Caco-2 (cell line): Measurements from ENCODE around the gene TUBB2B. TPM values are rescaled to one million over a fixed set of nuclear protein-coding genes. Genes with fewer than 3 reads are reported as not detected.
A peak's percentile ranks its signal among the peaks of the same experiment; 100 is the strongest.

ENCODE experiments used
- BruUV-seq: library from RNA; stranded (reverse); fragments of 400-500 nt; replicated peaks from 2 replicates; lab custom pipeline; 2021; lab: Mats Ljungman, UMichigan
- CTCF ChIA-PET: fragments of 300-600 bp; sonication (Branson Sonifier 250); formaldehyde crosslinking; loops from one replicate; lab custom pipeline; 2022; ENCODE audit warnings: antibody characterized with exemption; lab: Charles Lee
- POLR2A ChIA-PET: fragments of 300-600 bp; sonication (Branson Sonifier 250); formaldehyde crosslinking; loops from one replicate; lab custom pipeline; 2022; ENCODE audit warnings: antibody characterized with exemption; lab: Charles Lee
- DNase-seq, 2 experiments: peaks; one replicate each; pipeline versions ENCODE4 v3.0.0 to v3.0.0-alpha.2; 2020 to 2022
- H3K27me3 ChIP-seq: replicated peaks from 2 replicates; pipeline ENCODE4 v1.6.0; 2011; ENCODE audit warnings: low read length; ENCODE audit not compliant: control insufficient read depth, insufficient read depth
- H3K36me3 ChIP-seq: 2 replicates; pipeline ENCODE4 v1.5.1; 2011; ENCODE audit warnings: low read length; ENCODE audit not compliant: control insufficient read depth, insufficient read depth
- H3K4me1 ChIP-seq: fragments of 250-450 bp; sonication (Bioruptor Pico); 2 replicates; pipeline ENCODE4 v1.5.1; 2020; ENCODE audit warnings: mild to moderate bottlenecking
- H3K4me3 ChIP-seq: 2 replicates; pipeline ENCODE4 v1.5.1; 2011; ENCODE audit warnings: low read depth, mild to moderate bottlenecking, control low read depth, low read length
- H3K9me3 ChIP-seq: fragments of 250-450 bp; sonication (Bioruptor Pico); 2 replicates; pipeline ENCODE4 v1.5.1; 2020; ENCODE audit warnings: mild to moderate bottlenecking, moderate library complexity
- H3K27ac Mint-ChIP-seq: one replicate; pipeline ENCODE4 v1.8.0; 2022; ENCODE audit warnings: mixed read lengths; ENCODE audit not compliant: unreplicated experiment
- H3K27me3 Mint-ChIP-seq: one replicate; pipeline ENCODE4 v1.8.0; 2022; ENCODE audit warnings: mixed read lengths; ENCODE audit not compliant: insufficient read depth, unreplicated experiment
- H3K36me3 Mint-ChIP-seq: one replicate; pipeline ENCODE4 v1.8.0; 2022; ENCODE audit warnings: mild to moderate bottlenecking, mixed read lengths; ENCODE audit not compliant: insufficient read depth, unreplicated experiment
- H3K4me1 Mint-ChIP-seq: one replicate; pipeline ENCODE4 v1.8.0; 2022; ENCODE audit warnings: low read depth, mixed read lengths; ENCODE audit not compliant: unreplicated experiment
- H3K4me3 Mint-ChIP-seq: one replicate; pipeline ENCODE4 v1.8.0; 2022; ENCODE audit warnings: mild to moderate bottlenecking, moderate library complexity, mixed read lengths; ENCODE audit not compliant: unreplicated experiment
- H3K9me3 Mint-ChIP-seq: one replicate; pipeline ENCODE4 v1.8.0; 2022; ENCODE audit warnings: mixed read lengths; ENCODE audit not compliant: unreplicated experiment
- CTCF ChIP-seq, 2 experiments: fragments of 200-600 bp in 1 of 2; IDR thresholded peaks; 1 replicate in 1 of 2; 2 replicates in 1 of 2; pipeline versions ENCODE4 v1.5.1 to v1.8.0; 2011 to 2022; ENCODE audit warnings: antibody characterized with exemption in 1 of 2, control low read depth in 1 of 2, inconsistent platforms in 1 of 2, low read depth in 1 of 2, low read length in 1 of 2, mild to moderate bottlenecking in 1 of 2, moderate library complexity in 1 of 2; ENCODE audit not compliant: insufficient read depth in 1 of 2, severe bottlenecking in 1 of 2, unreplicated experiment in 1 of 2
- intact Hi-C: fragments of 100-400 bp; cut with micrococcal nuclease; formaldehyde crosslinking; loops from one replicate; pipeline ENCODE4 v1.10.0; 2022; ENCODE audit not compliant: unreplicated experiment
- total RNA-seq: library from RNA; stranded (reverse); gene quantifications from 2 replicates; pipeline ENCODE4 v1.2.3, GENCODE V29; 2022

The TUBB2B gene
- total RNA-seq, 1 experiment from 2014 or later, result 150 TPM

- H3K4me3 ChIP-seq, result no peak overlapping the region
- H3K4me1 ChIP-seq, result peaks cover 11% of the 10 kb centered on the region
- H3K27me3 ChIP-seq, result no peaks in the 10 kb centered on the region; the same call in 1 of the 2 replicates
- DNase-seq, result no peak
- Mint-ChIP-seq H3K9me3 (no peaks in the 10 kb centered on the region), H3K27ac (no peak overlapping the region), H3K36me3 (peaks cover 10% of the 10 kb centered on the region), H3K4me1 (peaks cover 5% of the 10 kb centered on the region), H3K27me3 (no peaks in the 10 kb centered on the region), H3K4me3 (no peak overlapping the region)
- no peaks in the 10 kb centered on the region for H3K9me3 ChIP-seq
- TF ChIP-seq CTCF (IDR thresholded peaks at IDR 0.05; ENCODE audit: insufficient read depth in 1 of 2, low read depth in 1 of 2, low read length in 1 of 2, severe bottlenecking in 1 of 2, unreplicated experiment in 1 of 2), result no peak
- intact Hi-C loops, result no loop called here
- BruUV-seq, result no TSS peak
- ChIA-PET POLR2A (no interaction called here), CTCF (interaction anchor here (0.8 to 2.6 kb wide), 6 partner anchors 9 to 151 kb away, joined by 3 to 14 read pairs (median 4); partner anchors contain the start of gene TUBB2A)
- H3K36me3 ChIP-seq, result no peaks in the 10 kb centered on the region
Measured at GRCh38 chr6:3252369-3252768, 24.9 kb upstream of the TUBB2B start.

- H3K36me3 ChIP-seq, result no peaks in the 10 kb centered on the region
- no peaks in the 10 kb centered on the region; the same call in 1 of the 2 replicates for H3K27me3 ChIP-seq
- intact Hi-C loops, result loop anchor here (1.0 to 2.0 kb wide), 3 partner anchors 23 to 133 kb away; partner anchors contain the start of gene BPHL
- Mint-ChIP-seq H3K36me3 (peaks cover 12% of the 10 kb centered on the region), H3K9me3 (no peaks in the 10 kb centered on the region), H3K4me1 (peaks cover 5% of the 10 kb centered on the region), H3K27ac (peak overlapping the region; percentile 31), H3K4me3 (peak overlapping the region; percentile 59), H3K27me3 (no peaks in the 10 kb centered on the region)
- DNase-seq, result peak; percentile 84 to 91
- no TSS peak for BruUV-seq
- POLR2A ChIA-PET, result interaction anchor here (0.6 kb wide), 1 partner anchor 231 kb away, joined by 3 read pairs; no protein-coding TSS in a partner anchor
- peaks cover 18% of the 10 kb centered on the region for H3K4me1 ChIP-seq
- H3K9me3 ChIP-seq, result no peaks in the 10 kb centered on the region
- no peak overlapping the region for H3K4me3 ChIP-seq
- TF ChIP-seq CTCF (IDR thresholded peaks at IDR 0.05; ENCODE audit: insufficient read depth in 1 of 2, low read depth in 1 of 2, low read length in 1 of 2, severe bottlenecking in 1 of 2, unreplicated experiment in 1 of 2), result peak; percentile 95 to 96
- CTCF ChIA-PET, result interaction anchor here (0.5 to 2.6 kb wide), 20 partner anchors 8 to 1640 kb away, joined by 3 to 14 read pairs (median 4); partner anchors contain the start of genes BPHL, RIPK1 and TUBB2A
Measured at GRCh38 chr6:3251462-3252314, 24.2 kb upstream of the TUBB2B start.

GRCh38 chr6:3250231-3250675 lies 22.8 kb upstream of the TUBB2B start:
- TF ChIP-seq CTCF (IDR thresholded peaks at IDR 0.05; ENCODE audit: insufficient read depth in 1 of 2, low read depth in 1 of 2, low read length in 1 of 2, severe bottlenecking in 1 of 2, unreplicated experiment in 1 of 2), result no peak
- Mint-ChIP-seq H3K4me1 (peaks cover 5% of the 10 kb centered on the region), H3K9me3 (no peaks in the 10 kb centered on the region), H3K27ac (no peak overlapping the region), H3K4me3 (no peak overlapping the region), H3K27me3 (no peaks in the 10 kb centered on the region), H3K36me3 (peaks cover 12% of the 10 kb centered on the region)
- no TSS peak for BruUV-seq
- Histone ChIP-seq H3K4me1 (peaks cover 26% of the 10 kb centered on the region), H3K4me3 (no peak overlapping the region), H3K9me3 (no peaks in the 10 kb centered on the region), H3K27me3 (no peaks in the 10 kb centered on the region; the same call in 1 of the 2 replicates), H3K36me3 (no peaks in the 10 kb centered on the region)
- CTCF ChIA-PET, result interaction anchor here (0.9 to 2.6 kb wide), 2 partner anchors 93 to 197 kb away, joined by 3 to 14 read pairs; partner anchors contain the start of gene TUBB2A
- POLR2A ChIA-PET, result no interaction called here
- intact Hi-C loops, result loop anchor here (2.0 kb wide), 2 partner anchors 21 to 131 kb away; partner anchors contain the start of gene BPHL
- DNase-seq, result no peak
